GM23338 (cell line): ENCODE results near the gene NR0B2. TPM values are rescaled to one million over a fixed set of nuclear protein-coding genes. Genes with fewer than 3 reads are reported as not detected.

ENCODE experiments used
- ATAC-seq: fragments of 200-7000 bp; cut with Tn5 transposase; 3 replicates; pipeline ENCODE4 v1.9.1; 2020
- DNase-seq: peaks from one replicate; pipeline ENCODE4 v3.0.0-alpha.2; 2015; ENCODE audit warnings: low spot score
- H2AFZ ChIP-seq: fragments of 200-600 bp; sonication (generic); 2 replicates; pipeline ENCODE4 v1.8.0; 2016; ENCODE audit warnings: antibody characterized with exemption, mild to moderate bottlenecking, moderate library complexity
- H3F3A ChIP-seq: fragments of 200-600 bp; sonication (generic); replicated peaks from 2 replicates; pipeline ENCODE4 v1.8.0; 2017; ENCODE audit warnings: antibody characterized with exemption, mixed run types, low read depth
- H3K27ac ChIP-seq: fragments of 200-600 bp; sonication (generic); 2 replicates; pipeline ENCODE4 v1.6.1; 2016; ENCODE audit warnings: low read depth
- H3K27me3 ChIP-seq: fragments of 200-600 bp; sonication (generic); 2 replicates; pipeline ENCODE4 v1.8.0; 2016; ENCODE audit warnings: mild to moderate bottlenecking, mixed run types, moderate library complexity; ENCODE audit not compliant: insufficient read depth
- H3K36me3 ChIP-seq: fragments of 200-600 bp; sonication (generic); 2 replicates; pipeline ENCODE4 v1.8.0; 2016; ENCODE audit warnings: mild to moderate bottlenecking; ENCODE audit not compliant: insufficient read depth
- H3K4me1 ChIP-seq: fragments of 200-600 bp; sonication (generic); 2 replicates; pipeline ENCODE4 v1.8.0; 2016; ENCODE audit warnings: mild to moderate bottlenecking, moderate library complexity; ENCODE audit not compliant: insufficient read depth
- H3K4me2 ChIP-seq: fragments of 200-600 bp; sonication (generic); 2 replicates; pipeline ENCODE4 v1.7.1; 2017; ENCODE audit warnings: mixed run types
- H3K4me3 ChIP-seq: fragments of 200-600 bp; sonication (generic); 2 replicates; pipeline ENCODE4 v1.6.1; 2016; ENCODE audit warnings: mixed run types
- H3K79me2 ChIP-seq: fragments of 200-600 bp; sonication (generic); replicated peaks from 2 replicates; pipeline ENCODE4 v1.8.0; 2017; ENCODE audit warnings: mild to moderate bottlenecking; ENCODE audit not compliant: insufficient read depth
- H3K9me2 ChIP-seq: fragments of 200-600 bp; sonication (generic); 2 replicates; pipeline ENCODE4 v1.8.0; 2017; ENCODE audit not compliant: insufficient read depth
- H4K20me1 ChIP-seq: fragments of 200-600 bp; sonication (generic); replicated peaks from 2 replicates; pipeline ENCODE4 v1.8.0; 2017; ENCODE audit warnings: mild to moderate bottlenecking; ENCODE audit not compliant: insufficient read depth
- H3K27ac Mint-ChIP-seq: 2 replicates; pipeline ENCODE4 v1.8.0; 2020; ENCODE audit warnings: inconsistent platforms, mild to moderate bottlenecking, moderate library complexity, mixed read lengths
- H3K27me3 Mint-ChIP-seq: 3 replicates; pipeline ENCODE4 v1.8.0; 2022; ENCODE audit warnings: low read depth, mild to moderate bottlenecking, moderate library complexity, mixed read lengths, inconsistent platforms; ENCODE audit not compliant: insufficient read depth, poor library complexity
- H3K36me3 Mint-ChIP-seq: 3 replicates; pipeline ENCODE4 v1.8.0; 2021; ENCODE audit warnings: low read depth, mild to moderate bottlenecking, inconsistent platforms, moderate library complexity, mixed read lengths
- H3K4me1 Mint-ChIP-seq: 3 replicates; pipeline ENCODE4 v1.8.0; 2020; ENCODE audit warnings: mild to moderate bottlenecking, inconsistent platforms, mixed read lengths
- H3K4me3 Mint-ChIP-seq: 3 replicates; pipeline ENCODE4 v1.8.0; 2021; ENCODE audit warnings: moderate library complexity, mild to moderate bottlenecking, inconsistent platforms, mixed read lengths
- H3K9me3 Mint-ChIP-seq: 3 replicates; pipeline ENCODE4 v1.8.0; 2020; ENCODE audit warnings: moderate library complexity, mild to moderate bottlenecking, inconsistent platforms, mixed read lengths
- CTCF ChIP-seq, 2 experiments: fragments of 200-600 bp in 1 of 2; sonication (generic) in 1 of 2; conservative IDR thresholded peaks; 2 replicates each; pipeline versions ENCODE4 v1.5.1 to v1.6.1; 2016 to 2017; ENCODE audit warnings: antibody characterized with exemption in 2 of 2, low read depth in 2 of 2, mild to moderate bottlenecking in 2 of 2, moderate library complexity in 1 of 2
- ETS1 ChIP-seq: IDR thresholded peaks from 2 replicates; pipeline ENCODE4 v1.6.1; 2016; ENCODE audit warnings: antibody characterized with exemption
- JUNB ChIP-seq: IDR thresholded peaks from one replicate; pipeline ENCODE4 v1.6.1; 2016; ENCODE audit warnings: antibody characterized with exemption; ENCODE audit not compliant: unreplicated experiment
- POLR2AphosphoS5 ChIP-seq: IDR thresholded peaks from 2 replicates; pipeline ENCODE4 v1.6.1; 2016; ENCODE audit warnings: antibody characterized with exemption, low read depth
- ZNF462 ChIP-seq: fragments of 250-450 bp; sonication (Bioruptor Pico); IDR thresholded peaks from 2 replicates; pipeline ENCODE4 v1.5.0; 2020; ENCODE audit warnings: mild to moderate bottlenecking, moderate library complexity
- polyA plus RNA-seq: library from polyadenylated mRNA; unstranded; fragments of >200 nt; fragmentation: Nextera tagmentation; extraction: Ambion mirVana; gene quantifications from 2 replicates; pipeline ENCODE4 v1.2.1, GENCODE V29; 2016
- total RNA-seq: library from RNA; depleted of rRNA; stranded (reverse); fragments of >200 nt; shearing (Covaris generic); gene quantifications from 2 replicates; pipeline ENCODE4 v1.2.3, GENCODE V29; 2014

The NR0B2 gene
- total and polyA plus RNA-seq, 2 experiments from 2014 or later: 0.18 TPM; not detected in 1

- TF ChIP-seq ZNF462 (CRISPR knock-in tag) (no peak), ETS1 (no peak), JUNB (no peak), CTCF (conservative IDR thresholded peaks at IDR 0.05; ENCODE audit: low read depth in 2 of 2) (no peak)
Measured at GRCh38 chr1:26910343-26911160, 3.2 kb downstream of the NR0B2 start (continued).

- no peak overlapping the region for H3K4me2 ChIP-seq
- H3K4me1 Mint-ChIP-seq: no peaks in the 10 kb centered on the region; the same call in 2 of the 3 replicates
- no peaks in the 10 kb centered on the region for H3F3A ChIP-seq
- H3K36me3 Mint-ChIP-seq: no peaks in the 10 kb centered on the region
- no peaks in the 10 kb centered on the region for H4K20me1 ChIP-seq
- H3K27ac ChIP-seq: no peak overlapping the region
- no peak overlapping the region for H3K4me3 ChIP-seq
- no peaks in the 10 kb centered on the region for H3K36me3 ChIP-seq
- H3K79me2 ChIP-seq: no peaks in the 10 kb centered on the region
- no peaks in the 10 kb centered on the region for H3K27me3 ChIP-seq
- H3K27me3 Mint-ChIP-seq: peaks cover 8% of the 10 kb centered on the region
- no peaks in the 10 kb centered on the region for H3K9me3 Mint-ChIP-seq
- no peaks in the 10 kb centered on the region for H3K9me2 ChIP-seq
- ATAC-seq (no peak), DNase-seq (no peak)
- no peak overlapping the region for H3K27ac Mint-ChIP-seq
- H3K4me1 ChIP-seq: no peaks in the 10 kb centered on the region
- H2AFZ ChIP-seq: no peak overlapping the region
- H3K4me3 Mint-ChIP-seq: no peak overlapping the region
- no peak for TF ChIP-seq POLR2AphosphoS5
- TF ChIP-seq ZNF462 (CRISPR knock-in tag): no peak
Measured at GRCh38 chr1:26909951-26910342, 3.8 kb downstream of the NR0B2 start.
